NCI-H2196 (cell line): ENCODE measurements around the gene POLR2J.
"Not testable (repeated sequence)": the region's sequence is repeated elsewhere in the genome, so short reads cannot be mapped to it uniquely, and the experiment has no call there.

Source experiments
- DNase-seq: peaks from one replicate; lab custom pipeline; 2025; ENCODE audit not compliant: unreplicated experiment; lab: John Stamatoyannopoulos, UW

The POLR2J gene

GRCh38 chr7:102496861-102497260 is 18.1 kb upstream of the POLR2J start:
- DNase-seq = not testable (repeated sequence)

GRCh38 chr7:102494473-102495149 is 15.9 kb upstream of the POLR2J start:
- not testable (repeated sequence) for DNase-seq

- not testable (repeated sequence) for DNase-seq
These were observed 15.3 kb upstream of the POLR2J start for GRCh38 chr7:102494026-102494425.

GRCh38 chr7:102493220-102493935 is 14.7 kb upstream of the POLR2J start:
- not testable (repeated sequence) for DNase-seq

GRCh38 chr7:102490529-102491075 is 11.9 kb upstream of the POLR2J start:
- not testable (repeated sequence) for DNase-seq

- DNase-seq = not testable (repeated sequence)
These were observed 5.6 kb upstream of the POLR2J start for GRCh38 chr7:102484317-102484716.

GRCh38 chr7:102481962-102482361 is 3.2 kb upstream of the POLR2J start:
- DNase-seq = not testable (repeated sequence)

GRCh38 chr7:102479982-102480637 is 1.4 kb upstream of the POLR2J start:
- not testable (repeated sequence) for DNase-seq

GRCh38 chr7:102479209-102479584 is 475 bp upstream of the POLR2J start:
- not testable (repeated sequence) for DNase-seq

GRCh38 chr7:102474736-102475435 is 3.8 kb downstream of the POLR2J start:
- not testable (repeated sequence) for DNase-seq

- not testable (repeated sequence) for DNase-seq
These were observed 4.6 kb downstream of the POLR2J start for GRCh38 chr7:102474116-102474515.

- DNase-seq = no peak
These were observed 5.3 kb downstream of the POLR2J start for GRCh38 chr7:102473271-102473991.

GRCh38 chr7:102472126-102473041 is 6.3 kb downstream of the POLR2J start:
- DNase-seq = no peak

- DNase-seq = no peak
These were observed 7.0 kb downstream of the POLR2J start for GRCh38 chr7:102471791-102472125.

- DNase-seq = no peak
These were observed 8.5 kb downstream of the POLR2J start for GRCh38 chr7:102469972-102470825.

- no peak for DNase-seq
These were observed 9.3 kb downstream of the POLR2J start for GRCh38 chr7:102469351-102469971.

GRCh38 chr7:102468478-102469350 is 10.0 kb downstream of the POLR2J start:
- no peak for DNase-seq
